SK-N-SH (cell line): ENCODE measurements around the gene ETS1. TPM values are rescaled to one million over a fixed set of nuclear protein-coding genes. Genes with fewer than 3 reads are reported as not detected.
A peak's percentile ranks its signal among the peaks of the same experiment; 100 is the strongest.

Experiments used
- CTCF ChIA-PET: fragments of 300-600, 350-600 bp; formaldehyde crosslinking; extraction: SDS; loops from one replicate; lab custom pipeline; 2021; lab: Yijun Ruan, JAX
- POLR2A ChIA-PET: fragments of 350-600 bp; sonication (Branson Sonifier 250); formaldehyde crosslinking; extraction: SDS; loops from one replicate; lab custom pipeline; 2020; ENCODE audit warnings: antibody characterized with exemption, inconsistent platforms; lab: Yijun Ruan, JAX
- DNase-seq: peaks from one replicate; pipeline ENCODE4 v3.0.0; 2012
- H2AFZ ChIP-seq: fragments of 200-600 bp; sonication (generic); 2 replicates; pipeline ENCODE4 v1.8.1; 2016; ENCODE audit warnings: antibody characterized with exemption, mild to moderate bottlenecking, low read depth
- H3F3A ChIP-seq: fragments of 200-600 bp; sonication (generic); replicated peaks from 2 replicates; pipeline ENCODE3; 2016; ENCODE audit warnings: antibody characterized with exemption, mild to moderate bottlenecking; ENCODE audit not compliant: insufficient read depth
- H3K27ac ChIP-seq, 2 experiments: fragments of 200-500 bp in 1 of 2; fragments of 200-600 bp in 1 of 2; sonication (Bioruptor generic) in 1 of 2; sonication (generic), shearing (Covaris generic) in 1 of 2; 2 replicates each; pipeline versions ENCODE4 v1.5.1 to v1.6.1; 2014 to 2016; ENCODE audit warnings: low read depth in 2 of 2, inconsistent platforms in 1 of 2, low read length in 1 of 2, mild to moderate bottlenecking in 1 of 2, mixed read lengths in 1 of 2
- H3K27me3 ChIP-seq: fragments of 200-600 bp; sonication (generic), shearing (Covaris generic); 2 replicates; pipeline ENCODE4 v1.6.1; 2016; ENCODE audit warnings: mixed run types; ENCODE audit not compliant: insufficient read depth
- H3K36me3 ChIP-seq, 2 experiments: fragments of 200-500 bp in 1 of 2; fragments of 200-600 bp in 1 of 2; sonication (Bioruptor generic) in 1 of 2; sonication (generic) in 1 of 2; replicated peaks in 1 of 2; 2 replicates each; pipeline versions ENCODE3 to v1.5.1; 2014 to 2016; ENCODE audit warnings: low read length in 1 of 2, mild to moderate bottlenecking in 1 of 2; ENCODE audit not compliant: insufficient read depth in 2 of 2, control insufficient read depth in 1 of 2
- H3K4me1 ChIP-seq, 2 experiments: fragments of 200-500 bp in 1 of 2; fragments of 200-600 bp in 1 of 2; sonication (Bioruptor generic) in 1 of 2; sonication (generic), shearing (Covaris generic) in 1 of 2; 2 replicates each; pipeline versions ENCODE4 v1.5.1 to v1.6.1; 2014 to 2016; ENCODE audit warnings: low read depth in 1 of 2, low read length in 1 of 2, mixed run types in 1 of 2; ENCODE audit not compliant: insufficient read depth in 2 of 2, control insufficient read depth in 1 of 2
- H3K4me2 ChIP-seq: fragments of 200-600 bp; sonication (generic), shearing (Covaris generic); 2 replicates; pipeline ENCODE4 v1.6.1; 2017; ENCODE audit warnings: mixed run types
- H3K4me3 ChIP-seq, 2 experiments: fragments of 200-500 bp in 1 of 2; fragments of 200-600 bp in 1 of 2; sonication (Bioruptor generic) in 1 of 2; sonication (generic), shearing (Covaris generic) in 1 of 2; 2 replicates each; pipeline versions ENCODE4 v1.5.1 to v1.8.1; 2014 to 2016; ENCODE audit warnings: low read depth in 2 of 2, inconsistent platforms in 1 of 2, low read length in 1 of 2, mild to moderate bottlenecking in 1 of 2, mixed read lengths in 1 of 2, moderate library complexity in 1 of 2
- H3K79me2 ChIP-seq: fragments of 200-600 bp; sonication (generic); 2 replicates; pipeline ENCODE4 v1.8.1; 2017; ENCODE audit warnings: mild to moderate bottlenecking; ENCODE audit not compliant: insufficient read depth
- H3K9ac ChIP-seq: fragments of 200-600 bp; sonication (generic); 2 replicates; pipeline ENCODE4 v1.6.1; 2017; ENCODE audit warnings: mixed run types
- H3K9me2 ChIP-seq: fragments of 200-600 bp; sonication (generic); 2 replicates; pipeline ENCODE4 v1.6.1; 2017; ENCODE audit warnings: mixed run types
- H3K9me3 ChIP-seq: fragments of 200-600 bp; sonication (generic); 2 replicates; pipeline ENCODE4 v1.6.1; 2017; ENCODE audit warnings: mixed run types, mild to moderate bottlenecking, moderate library complexity
- H4K20me1 ChIP-seq: fragments of 200-600 bp; sonication (generic); 2 replicates; pipeline ENCODE4 v1.6.1; 2017; ENCODE audit warnings: mild to moderate bottlenecking, mixed run types; ENCODE audit not compliant: insufficient read depth
- CHD2 ChIP-seq: fragments of 150-350 bp; IDR thresholded peaks from 2 replicates; pipeline ENCODE4 v1.6.1; 2018; ENCODE audit warnings: low read length; ENCODE audit not compliant: partially characterized antibody
- CTCF ChIP-seq: fragments of 200-600 bp; sonication (generic); IDR thresholded peaks from 2 replicates; pipeline ENCODE4 v1.6.1; 2017; ENCODE audit warnings: antibody characterized with exemption, mild to moderate bottlenecking, moderate library complexity
- EP300 ChIP-seq, 2 experiments: IDR thresholded peaks; 2 replicates each; pipeline versions ENCODE4 v1.4.0 to v1.6.1; 2012; ENCODE audit warnings: borderline replicate concordance in 1 of 2, low read depth in 1 of 2, low read length in 1 of 2
- FOSL2 ChIP-seq: IDR thresholded peaks from 2 replicates; pipeline ENCODE4 v1.4.0; 2012; ENCODE audit warnings: low read depth, mild to moderate bottlenecking, moderate library complexity, borderline replicate concordance
- FOXJ3 ChIP-seq: sonication (generic); formaldehyde crosslinking; IDR thresholded peaks from 2 replicates; pipeline ENCODE4 v1.5.1; 2020; ENCODE audit warnings: mild to moderate bottlenecking, missing genetic modification reagents
- GABPA ChIP-seq: IDR thresholded peaks from 2 replicates; pipeline ENCODE4 v1.4.0; 2012; ENCODE audit warnings: low read depth, mild to moderate bottlenecking
- GATA2 ChIP-seq: sonication (generic); formaldehyde crosslinking; IDR thresholded peaks from 2 replicates; pipeline ENCODE4 v1.5.0; 2020; ENCODE audit warnings: mild to moderate bottlenecking, missing genetic modification reagents
- MAX ChIP-seq: IDR thresholded peaks from 2 replicates; pipeline ENCODE4 v1.4.0; 2012; ENCODE audit warnings: low read depth
- MEF2A ChIP-seq: IDR thresholded peaks from 2 replicates; pipeline ENCODE4 v1.4.0; 2012; ENCODE audit warnings: low read depth, borderline replicate concordance
- POLR2AphosphoS5 ChIP-seq: IDR thresholded peaks from 2 replicates; pipeline ENCODE4 v1.6.1; 2012; ENCODE audit warnings: low read depth, low read length
- RAD21 ChIP-seq: IDR thresholded peaks from 2 replicates; pipeline ENCODE4 v1.6.1; 2012; ENCODE audit warnings: mild to moderate bottlenecking, low read length
- REST ChIP-seq: IDR thresholded peaks from 2 replicates; pipeline ENCODE4 v1.6.1; 2012; ENCODE audit warnings: mild to moderate bottlenecking, low read depth, low read length, moderate library complexity
- RXRA ChIP-seq: IDR thresholded peaks from 2 replicates; pipeline ENCODE4 v1.4.0; 2012; ENCODE audit warnings: low read depth, mild to moderate bottlenecking, borderline replicate concordance
- SIN3A ChIP-seq: IDR thresholded peaks from 2 replicates; pipeline ENCODE4 v1.6.1; 2012; ENCODE audit warnings: low read depth, mild to moderate bottlenecking, low read length, moderate library complexity, borderline replicate concordance
- TAF1 ChIP-seq: IDR thresholded peaks from 2 replicates; pipeline ENCODE4 v1.6.1; 2012; ENCODE audit warnings: low read depth, mild to moderate bottlenecking, low read length, moderate library complexity, borderline replicate concordance
- WGBS: methylation state at CpG from one replicate; pipeline ENCODE4 v1.1.6; 2017; ENCODE audit warnings: low lambda C conversion rate; 5-methylcytosine and 5-hydroxymethylcytosine counted together
- polyA plus RNA-seq, 3 experiments: library from polyadenylated mRNA; depleted of rRNA; stranded (reverse); fragments of >200 nt; gene quantifications; 2 replicates each; pipeline ENCODE4 v1.2.3, GENCODE V29; 2012

The ETS1 gene
- polyA plus RNA-seq, 1 of the 3 experiments (the other 2 are of a cell fraction) = 14.5 TPM

- Histone ChIP-seq H3K9ac (no peak overlapping the region), H3K79me2 (no peaks in the 10 kb centered on the region), H3K4me1 (peaks cover 0 to 2% of the 10 kb centered on the region in 2 experiments; a peak in 1 of 4 replicates), H3K4me2 (no peak overlapping the region), H3K9me2 (no peaks in the 10 kb centered on the region), H3K9me3 (no peaks in the 10 kb centered on the region), H3K27ac (no peak overlapping the region; a peak in 1 of 4 replicates), H3K27me3 (no peaks in the 10 kb centered on the region), H3F3A (peaks cover 12% of the 10 kb centered on the region), H3K4me3 (no peak overlapping the region), H2AFZ (no peak overlapping the region), H4K20me1 (no peaks in the 10 kb centered on the region), H3K36me3 (no peaks in the 10 kb centered on the region)
- WGBS = 79% methylated on average over 3 of the region's 3 CpGs
- ChIA-PET CTCF (interaction anchor here (1.2 to 1.4 kb wide), 2 partner anchors 11 to 291 kb away, joined by 3 read pairs; no protein-coding TSS in a partner anchor), POLR2A (no interaction called here)
- no peak for TF ChIP-seq FOXJ3 (CRISPR knock-in tag)
- no peak for TF ChIP-seq SIN3A
- TF ChIP-seq GABPA = no peak
- no peak for TF ChIP-seq TAF1
- TF ChIP-seq CHD2 = no peak
- no peak for TF ChIP-seq EP300 (IDR thresholded peaks at IDR 0.05; ENCODE audit: borderline replicate concordance in 1 of 2, low read depth in 1 of 2, low read length in 1 of 2)
- no peak for TF ChIP-seq MEF2A
- no peak for TF ChIP-seq REST
- no peak for TF ChIP-seq GATA2
- TF ChIP-seq MAX = no peak
- no peak for TF ChIP-seq RAD21
- no peak for DNase-seq
Measured at GRCh38 chr11:128448981-128449713, 138.2 kb downstream of the ETS1 start.

- 85% methylated on average over 7 of the region's 7 CpGs for WGBS
- Histone ChIP-seq H4K20me1 (no peaks in the 10 kb centered on the region), H3K9me3 (no peaks in the 10 kb centered on the region), H3K4me1 (peaks cover 0 to 2% of the 10 kb centered on the region in 2 experiments; a peak in 1 of 4 replicates), H3K27me3 (no peaks in the 10 kb centered on the region), H3F3A (peaks cover 6% of the 10 kb centered on the region), H3K27ac (no peak overlapping the region; a peak in 1 of 4 replicates), H2AFZ (no peak overlapping the region), H3K9me2 (no peaks in the 10 kb centered on the region), H3K9ac (no peak overlapping the region), H3K4me3 (no peak overlapping the region), H3K36me3 (no peaks in the 10 kb centered on the region), H3K79me2 (no peaks in the 10 kb centered on the region), H3K4me2 (no peak overlapping the region)
- ChIA-PET CTCF (interaction anchor here (1.2 to 1.4 kb wide), 2 partner anchors 10 to 290 kb away, joined by 3 read pairs; no protein-coding TSS in a partner anchor), POLR2A (no interaction called here)
- no peak for DNase-seq
- no peak for TF ChIP-seq RXRA
- TF ChIP-seq POLR2AphosphoS5 = no peak
- no peak for TF ChIP-seq GATA2
- peak; percentile 52; the same call in 1 of the 2 replicates for TF ChIP-seq FOSL2
- no peak for TF ChIP-seq SIN3A
- no peak for TF ChIP-seq CTCF
- no peak for TF ChIP-seq TAF1
Measured at GRCh38 chr11:128448200-128448886, 139.0 kb downstream of the ETS1 start.
